Subcutaneous adipose tissue (tissue), 4 donors: Measurements from ENCODE around the gene KDM5C. TPM values are rescaled to one million over a fixed set of nuclear protein-coding genes. Genes with fewer than 3 reads are reported as not detected.

Experiments used
- CTCF ChIP-seq: fragments of 450-650 bp; IDR thresholded peaks from one replicate; pipeline ENCODE4 v1.5.1; 2016; ENCODE audit warnings: low read depth, mild to moderate bottlenecking, control low read depth, antibody characterized with exemption, moderate library complexity
- total RNA-seq, 4 donors: library from RNA; depleted of rRNA; stranded (reverse); fragments of >200 nt; gene quantifications; one replicate each; pipeline ENCODE4 v1.1.0, GENCODE V29; 2016

KDM5C gene
- total RNA-seq, 4 donors from 2014 or later: 43.7 to 71.6 (median 48.8) TPM

DNA sequence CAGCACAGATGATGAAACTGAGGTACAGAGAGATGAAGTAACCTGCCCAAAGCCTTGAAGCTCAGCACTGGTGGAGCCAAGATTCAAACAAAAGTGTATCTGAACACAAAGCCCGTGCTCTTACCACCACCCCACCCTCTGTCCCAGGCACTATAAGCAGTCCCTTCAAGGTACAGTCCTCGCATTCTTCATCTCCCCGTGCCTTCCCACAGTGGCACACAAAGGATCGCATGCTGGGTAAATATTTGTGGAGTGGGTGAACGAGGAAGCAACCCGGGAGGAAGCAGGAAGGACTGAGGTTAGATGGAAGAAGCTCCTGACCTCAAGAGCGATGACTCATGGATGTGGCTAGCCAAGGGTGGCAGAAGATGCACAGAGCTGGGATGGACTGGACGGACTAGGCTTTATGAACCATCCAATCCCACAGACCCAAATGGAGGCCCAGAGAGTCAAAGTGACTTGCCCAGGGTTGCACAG, 37.9 kb upstream of the KDM5C start:
- TF ChIP-seq CTCF: no peak

DNA sequence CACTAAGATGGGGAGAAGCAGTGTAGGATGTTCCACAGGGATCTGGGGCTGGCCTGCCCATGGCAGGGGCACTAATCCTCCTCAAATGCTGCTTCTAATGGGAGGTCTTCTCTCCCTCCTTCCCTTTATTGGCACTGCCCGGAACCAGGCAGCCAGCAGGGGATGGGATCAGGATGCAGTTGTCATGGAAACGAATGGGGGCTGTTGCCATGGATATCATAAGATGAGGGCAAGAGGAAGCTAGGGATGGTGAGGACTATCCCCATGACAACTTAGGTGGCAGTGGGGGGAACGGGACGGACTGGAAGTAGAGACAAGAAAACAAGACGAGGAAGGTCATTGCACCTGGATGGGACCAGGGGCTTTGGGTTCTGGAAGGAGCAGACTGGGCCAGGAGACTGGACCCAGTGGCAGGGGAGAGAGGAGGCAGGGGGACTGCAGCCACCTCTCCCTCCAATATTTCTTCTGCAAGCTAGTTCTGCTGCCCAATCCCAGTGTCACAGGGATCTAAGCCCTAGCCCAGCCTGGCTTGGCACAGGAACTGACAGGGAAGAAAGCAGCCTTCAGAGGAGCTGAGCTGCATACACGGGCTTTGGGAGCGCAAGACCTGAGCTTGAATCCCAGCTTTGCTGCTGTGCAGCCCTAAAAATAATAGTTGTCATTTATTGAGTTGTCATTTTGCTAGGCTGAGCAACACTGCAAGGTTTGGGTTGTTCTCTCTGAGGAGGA, 37.3 kb upstream of the KDM5C start:
- TF ChIP-seq CTCF: no peak

DNA sequence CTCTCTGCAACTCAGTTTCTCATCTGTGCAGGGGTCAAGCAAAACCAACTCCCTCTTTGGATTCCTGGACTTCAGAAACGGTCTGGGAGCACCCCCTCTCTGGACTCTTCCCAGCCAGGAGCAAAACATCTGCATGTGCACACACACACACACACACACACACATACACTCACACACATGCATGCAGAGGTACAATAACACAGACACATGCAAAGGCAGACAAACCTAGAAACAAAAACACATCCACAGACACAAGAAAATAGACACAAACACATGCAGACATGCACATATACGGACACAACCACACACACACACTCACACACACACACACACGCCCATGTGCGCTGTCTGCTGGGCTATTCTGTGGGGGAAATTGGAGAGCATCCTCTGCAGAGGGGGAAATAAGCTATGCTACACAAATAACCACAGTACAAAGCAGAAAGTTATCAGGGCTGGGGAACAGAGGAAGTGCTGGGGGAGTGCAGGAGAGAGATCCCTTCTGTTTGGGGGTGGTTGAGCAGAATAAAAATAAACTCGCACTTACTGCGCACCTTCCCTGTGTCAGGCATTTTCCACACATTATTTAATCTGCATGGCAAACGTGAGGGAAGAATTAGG, 36.5 kb upstream of the KDM5C start:
- no peak for TF ChIP-seq CTCF

- no peak for TF ChIP-seq CTCF
Measured at GRCh38 chrX:53260836-53261235, 35.8 kb upstream of the KDM5C start.

- no peak for TF ChIP-seq CTCF
Measured at GRCh38 chrX:53257670-53258423, 32.8 kb upstream of the KDM5C start.

GRCh38 chrX:53257166-53257565, 32.2 kb upstream of the KDM5C start:
- TF ChIP-seq CTCF: no peak

- TF ChIP-seq CTCF: no peak
Measured at GRCh38 chrX:53256446-53257041, 31.5 kb upstream of the KDM5C start.
